D721Med (cell line): Measurements from ENCODE around the gene GPR137.

ENCODE experiments used
- DNase-seq: peaks from one replicate; pipeline ENCODE4 v3.0.0; 2011; ENCODE audit warnings: low spot score; ENCODE audit not compliant: insufficient read length
- FAIRE-seq: peaks from 2 replicates; lab custom pipeline; 2011; peaks lifted over from hg19 to GRCh38; lab: Jason Lieb, UNC
- CTCF ChIP-seq: IDR thresholded peaks from 2 replicates; pipeline ENCODE4 v1.5.1; 2012; ENCODE audit warnings: mild to moderate bottlenecking, control low read depth; ENCODE audit not compliant: insufficient read depth; ENCODE audit errors: missing control alignments

The GPR137 gene

DNA sequence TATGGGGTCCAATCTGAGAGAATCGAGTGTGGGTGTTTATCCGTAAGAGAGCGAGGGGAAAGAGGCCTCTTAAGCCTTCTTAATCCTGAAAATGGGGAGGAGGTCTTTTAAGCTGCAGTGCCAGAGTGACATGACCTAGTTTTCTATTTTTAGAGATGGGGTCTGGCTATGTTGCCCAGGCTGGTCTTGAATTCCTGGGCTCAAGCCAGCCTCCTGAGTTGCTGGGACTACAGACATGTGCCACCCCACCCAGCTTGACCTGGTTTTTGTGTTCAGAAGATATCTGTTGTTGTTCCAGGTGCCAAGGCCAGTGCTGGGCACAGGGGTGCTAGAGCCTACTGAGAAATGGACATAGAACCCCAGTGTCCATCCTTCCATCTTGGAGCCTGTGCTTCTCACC, 2.6 kb upstream of the GPR137 start:
- no peak for TF ChIP-seq CTCF
- FAIRE-seq: no peak
- no peak for DNase-seq

DNA sequence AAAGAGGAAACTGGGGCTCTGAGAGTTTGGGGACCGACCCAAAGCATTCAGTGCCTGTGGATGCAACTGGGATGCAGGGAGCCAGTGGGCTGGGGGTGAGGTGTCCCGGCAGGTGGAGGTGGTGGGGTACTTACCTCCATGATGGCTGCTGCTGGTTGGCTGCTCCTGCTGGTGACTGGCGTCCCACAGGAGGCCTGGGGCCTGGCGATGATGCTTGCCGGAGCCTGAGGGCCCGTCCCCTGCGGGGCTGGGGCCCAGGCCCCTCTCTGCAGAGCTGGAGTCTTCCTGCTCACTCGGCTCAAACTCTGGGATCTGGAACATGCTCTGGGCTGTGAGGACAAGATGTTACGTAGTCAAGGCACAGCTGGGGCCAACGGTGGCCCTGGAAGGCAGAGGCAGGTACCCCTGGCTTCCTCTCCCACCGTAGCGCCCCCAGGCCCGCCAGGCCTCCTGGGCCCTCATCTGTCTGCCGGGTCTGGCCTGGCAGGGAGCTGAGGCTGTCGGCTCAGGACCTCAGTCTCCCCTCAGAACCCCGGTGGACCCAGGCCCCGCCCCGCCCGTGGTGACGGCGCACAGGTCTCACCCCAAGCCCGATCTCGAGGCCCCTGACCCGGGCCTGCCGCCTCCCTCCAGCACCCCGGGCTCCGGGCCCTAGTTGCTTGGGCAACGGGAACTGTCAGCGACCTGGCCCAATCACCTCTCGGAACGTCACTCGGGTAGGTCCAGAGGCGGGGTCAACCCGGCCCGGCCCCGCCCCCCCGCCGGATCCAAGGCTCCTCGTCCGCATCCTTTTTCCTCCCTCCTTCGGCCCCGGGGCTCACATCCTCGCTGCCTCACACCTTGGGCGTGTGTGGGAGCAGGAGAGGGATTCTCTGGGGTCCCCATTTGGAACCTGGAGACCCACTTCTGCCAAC, 1.3 kb upstream of the GPR137 start, which contains the start of gene BAD:
Gene BAD (minus strand): TSS at position 618 of the 914 bp plus-strand sequence. CDS start 297 bp downstream, at position 321.
- DNase-seq: peak; percentile 96
- TF ChIP-seq CTCF: no peak
- no peak for FAIRE-seq

GRCh38 chr11:64285885-64286800, 495 bp downstream of the GPR137 start:
- DNase-seq: no peak
- FAIRE-seq: no peak

GRCh38 chr11:64286801-64287159, 1.1 kb downstream of the GPR137 start:
- DNase-seq (no peak), FAIRE-seq (no peak)
- TF ChIP-seq CTCF: no peak

More at GRCh38 chr11:64285885-64286800, 495 bp downstream of the GPR137 start:
- no peak for TF ChIP-seq CTCF

- TF ChIP-seq CTCF: no peak
- FAIRE-seq (no peak), DNase-seq (no peak)
Measured at GRCh38 chr11:64287676-64288352, 2.2 kb downstream of the GPR137 start.

DNA sequence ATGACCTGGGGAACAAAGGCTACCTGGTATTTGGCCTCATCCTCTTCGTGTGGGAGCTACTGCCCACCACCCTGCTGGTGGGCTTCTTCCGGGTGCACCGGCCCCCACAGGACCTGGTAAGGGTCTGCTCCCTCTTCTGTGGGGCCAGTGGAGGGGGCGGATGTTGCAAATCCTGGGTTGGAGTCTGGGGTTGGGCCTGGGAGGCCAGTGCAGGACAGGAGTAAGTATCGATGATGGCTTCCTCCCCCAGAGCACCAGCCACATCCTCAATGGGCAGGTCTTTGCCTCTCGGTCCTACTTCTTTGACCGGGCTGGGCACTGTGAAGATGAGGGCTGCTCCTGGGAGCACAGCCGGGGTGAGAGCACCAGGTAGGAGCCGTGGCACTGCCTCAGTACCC, 2.7 kb downstream of the GPR137 start:
- FAIRE-seq: no peak
- TF ChIP-seq CTCF: no peak
- DNase-seq: no peak
